Measurements from ENCODE around the gene PCNX2.

Gene PCNX2

DNA sequence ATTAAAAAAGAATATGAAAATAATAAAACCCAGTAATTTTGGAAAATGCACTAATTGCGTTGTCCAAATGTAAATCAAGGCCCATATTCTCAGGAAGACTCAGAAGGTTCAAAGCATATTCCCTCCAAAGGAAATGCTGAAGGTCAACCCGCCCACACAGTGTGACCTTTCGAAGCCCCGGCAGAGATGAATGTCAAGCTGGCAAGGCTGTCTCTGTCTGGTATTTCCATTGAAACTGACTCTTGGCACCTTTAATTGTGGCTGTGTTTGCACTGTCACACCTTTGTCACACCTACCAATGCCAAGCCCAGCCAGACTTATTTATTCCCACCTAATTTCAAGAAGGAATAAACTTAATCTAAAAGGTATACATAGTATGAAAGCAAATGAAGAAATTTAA lies 262.6 kb downstream of the PCNX2 start:
- ATAC-seq, result no peak
- TF ChIP-seq, protein P1, sequence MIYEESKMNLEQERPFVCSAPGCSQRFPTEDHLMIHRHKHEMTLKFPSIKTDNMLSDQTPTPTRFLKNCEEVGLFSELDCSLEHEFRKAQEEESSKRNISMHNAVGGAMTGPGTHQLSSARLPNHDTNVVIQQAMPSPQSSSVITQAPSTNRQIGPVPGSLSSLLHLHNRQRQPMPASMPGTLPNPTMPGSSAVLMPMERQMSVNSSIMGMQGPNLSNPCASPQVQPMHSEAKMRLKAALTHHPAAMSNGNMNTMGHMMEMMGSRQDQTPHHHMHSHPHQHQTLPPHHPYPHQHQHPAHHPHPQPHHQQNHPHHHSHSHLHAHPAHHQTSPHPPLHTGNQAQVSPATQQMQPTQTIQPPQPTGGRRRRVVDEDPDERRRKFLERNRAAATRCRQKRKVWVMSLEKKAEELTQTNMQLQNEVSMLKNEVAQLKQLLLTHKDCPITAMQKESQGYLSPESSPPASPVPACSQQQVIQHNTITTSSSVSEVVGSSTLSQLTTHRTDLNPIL (CRISPR knock-in tag; IDR thresholded peaks at IDR 0.05; ENCODE audit: low read depth), result no peak

DNA sequence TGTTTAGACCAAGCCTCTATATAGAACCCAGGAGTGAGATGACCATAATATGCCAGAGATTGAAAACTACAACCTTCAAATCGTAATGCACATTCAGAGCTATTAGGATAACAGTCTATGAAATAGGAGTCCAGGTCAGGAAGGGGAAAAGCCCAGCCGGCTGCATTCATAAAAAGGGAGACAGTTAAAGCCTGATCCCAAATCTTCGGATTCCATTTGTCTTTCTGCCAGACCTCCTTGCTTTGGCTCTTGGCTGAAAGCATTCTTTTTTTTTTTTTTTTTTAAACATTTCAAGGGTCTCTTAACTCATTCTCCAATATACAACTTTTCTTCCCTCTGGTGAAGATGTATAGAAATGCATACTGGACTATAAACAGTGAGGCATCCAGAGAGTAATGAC lies 264.0 kb downstream of the PCNX2 start:
- TF ChIP-seq ZFP3 (CRISPR knock-in tag; IDR thresholded peaks at IDR 0.05), result no peak
- TF ChIP-seq BACH2 (CRISPR knock-in tag; IDR thresholded peaks at IDR 0.05; ENCODE audit: borderline replicate concordance), result no peak
- no peak for TF ChIP-seq CSDC2 (CRISPR knock-in tag; IDR thresholded peaks at IDR 0.05)
- TF ChIP-seq ZNF565 (CRISPR knock-in tag; conservative IDR thresholded peaks at IDR 0.05; ENCODE audit: low read depth), result no peak
- TF ChIP-seq SNAI2 (CRISPR knock-in tag; IDR thresholded peaks at IDR 0.05), result no peak
- TF ChIP-seq TOX (CRISPR knock-in tag; IDR thresholded peaks at IDR 0.05; ENCODE audit: borderline replicate concordance), result no peak
- no peak for TF ChIP-seq ZNF8 (CRISPR knock-in tag; IDR thresholded peaks at IDR 0.05)
- TF ChIP-seq, protein P2, sequence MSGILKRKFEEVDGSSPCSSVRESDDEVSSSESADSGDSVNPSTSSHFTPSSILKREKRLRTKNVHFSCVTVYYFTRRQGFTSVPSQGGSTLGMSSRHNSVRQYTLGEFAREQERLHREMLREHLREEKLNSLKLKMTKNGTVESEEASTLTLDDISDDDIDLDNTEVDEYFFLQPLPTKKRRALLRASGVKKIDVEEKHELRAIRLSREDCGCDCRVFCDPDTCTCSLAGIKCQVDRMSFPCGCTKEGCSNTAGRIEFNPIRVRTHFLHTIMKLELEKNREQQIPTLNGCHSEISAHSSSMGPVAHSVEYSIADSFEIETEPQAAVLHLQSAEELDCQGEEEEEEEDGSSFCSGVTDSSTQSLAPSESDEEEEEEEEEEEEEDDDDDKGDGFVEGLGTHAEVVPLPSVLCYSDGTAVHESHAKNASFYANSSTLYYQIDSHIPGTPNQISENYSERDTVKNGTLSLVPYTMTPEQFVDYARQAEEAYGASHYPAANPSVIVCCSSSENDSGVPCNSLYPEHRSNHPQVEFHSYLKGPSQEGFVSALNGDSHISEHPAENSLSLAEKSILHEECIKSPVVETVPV (CRISPR knock-in tag; IDR thresholded peaks at IDR 0.05), result no peak
- TF ChIP-seq GLIS3 (CRISPR knock-in tag; IDR thresholded peaks at IDR 0.05), result no peak
- TF ChIP-seq, protein P3, sequence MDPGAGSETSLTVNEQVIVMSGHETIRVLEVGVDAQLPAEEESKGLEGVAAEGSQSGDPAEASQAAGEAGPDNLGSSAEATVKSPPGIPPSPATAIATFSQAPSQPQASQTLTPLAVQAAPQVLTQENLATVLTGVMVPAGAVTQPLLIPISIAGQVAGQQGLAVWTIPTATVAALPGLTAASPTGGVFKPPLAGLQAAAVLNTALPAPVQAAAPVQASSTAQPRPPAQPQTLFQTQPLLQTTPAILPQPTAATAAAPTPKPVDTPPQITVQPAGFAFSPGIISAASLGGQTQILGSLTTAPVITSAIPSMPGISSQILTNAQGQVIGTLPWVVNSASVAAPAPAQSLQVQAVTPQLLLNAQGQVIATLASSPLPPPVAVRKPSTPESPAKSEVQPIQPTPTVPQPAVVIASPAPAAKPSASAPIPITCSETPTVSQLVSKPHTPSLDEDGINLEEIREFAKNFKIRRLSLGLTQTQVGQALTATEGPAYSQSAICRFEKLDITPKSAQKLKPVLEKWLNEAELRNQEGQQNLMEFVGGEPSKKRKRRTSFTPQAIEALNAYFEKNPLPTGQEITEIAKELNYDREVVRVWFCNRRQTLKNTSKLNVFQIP (CRISPR knock-in tag; IDR thresholded peaks at IDR 0.05; ENCODE audit: borderline replicate concordance, low read depth), result no peak
- no peak for TF ChIP-seq RARB (CRISPR knock-in tag; IDR thresholded peaks at IDR 0.05)
- TF ChIP-seq, protein P4, sequence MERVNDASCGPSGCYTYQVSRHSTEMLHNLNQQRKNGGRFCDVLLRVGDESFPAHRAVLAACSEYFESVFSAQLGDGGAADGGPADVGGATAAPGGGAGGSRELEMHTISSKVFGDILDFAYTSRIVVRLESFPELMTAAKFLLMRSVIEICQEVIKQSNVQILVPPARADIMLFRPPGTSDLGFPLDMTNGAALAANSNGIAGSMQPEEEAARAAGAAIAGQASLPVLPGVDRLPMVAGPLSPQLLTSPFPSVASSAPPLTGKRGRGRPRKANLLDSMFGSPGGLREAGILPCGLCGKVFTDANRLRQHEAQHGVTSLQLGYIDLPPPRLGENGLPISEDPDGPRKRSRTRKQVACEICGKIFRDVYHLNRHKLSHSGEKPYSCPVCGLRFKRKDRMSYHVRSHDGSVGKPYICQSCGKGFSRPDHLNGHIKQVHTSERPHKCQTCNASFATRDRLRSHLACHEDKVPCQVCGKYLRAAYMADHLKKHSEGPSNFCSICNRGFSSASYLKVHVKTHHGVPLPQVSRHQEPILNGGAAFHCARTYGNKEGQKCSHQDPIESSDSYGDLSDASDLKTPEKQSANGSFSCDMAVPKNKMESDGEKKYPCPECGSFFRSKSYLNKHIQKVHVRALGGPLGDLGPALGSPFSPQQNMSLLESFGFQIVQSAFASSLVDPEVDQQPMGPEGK (CRISPR knock-in tag; IDR thresholded peaks at IDR 0.05; ENCODE audit: borderline replicate concordance), result no peak
- TF ChIP-seq, protein P5, sequence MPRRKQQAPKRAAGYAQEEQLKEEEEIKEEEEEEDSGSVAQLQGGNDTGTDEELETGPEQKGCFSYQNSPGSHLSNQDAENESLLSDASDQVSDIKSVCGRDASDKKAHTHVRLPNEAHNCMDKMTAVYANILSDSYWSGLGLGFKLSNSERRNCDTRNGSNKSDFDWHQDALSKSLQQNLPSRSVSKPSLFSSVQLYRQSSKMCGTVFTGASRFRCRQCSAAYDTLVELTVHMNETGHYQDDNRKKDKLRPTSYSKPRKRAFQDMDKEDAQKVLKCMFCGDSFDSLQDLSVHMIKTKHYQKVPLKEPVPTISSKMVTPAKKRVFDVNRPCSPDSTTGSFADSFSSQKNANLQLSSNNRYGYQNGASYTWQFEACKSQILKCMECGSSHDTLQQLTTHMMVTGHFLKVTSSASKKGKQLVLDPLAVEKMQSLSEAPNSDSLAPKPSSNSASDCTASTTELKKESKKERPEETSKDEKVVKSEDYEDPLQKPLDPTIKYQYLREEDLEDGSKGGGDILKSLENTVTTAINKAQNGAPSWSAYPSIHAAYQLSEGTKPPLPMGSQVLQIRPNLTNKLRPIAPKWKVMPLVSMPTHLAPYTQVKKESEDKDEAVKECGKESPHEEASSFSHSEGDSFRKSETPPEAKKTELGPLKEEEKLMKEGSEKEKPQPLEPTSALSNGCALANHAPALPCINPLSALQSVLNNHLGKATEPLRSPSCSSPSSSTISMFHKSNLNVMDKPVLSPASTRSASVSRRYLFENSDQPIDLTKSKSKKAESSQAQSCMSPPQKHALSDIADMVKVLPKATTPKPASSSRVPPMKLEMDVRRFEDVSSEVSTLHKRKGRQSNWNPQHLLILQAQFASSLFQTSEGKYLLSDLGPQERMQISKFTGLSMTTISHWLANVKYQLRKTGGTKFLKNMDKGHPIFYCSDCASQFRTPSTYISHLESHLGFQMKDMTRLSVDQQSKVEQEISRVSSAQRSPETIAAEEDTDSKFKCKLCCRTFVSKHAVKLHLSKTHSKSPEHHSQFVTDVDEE (CRISPR knock-in tag; IDR thresholded peaks at IDR 0.05), result no peak
- TF ChIP-seq, protein P1 (CRISPR knock-in tag; IDR thresholded peaks at IDR 0.05; ENCODE audit: low read depth), result no peak
- ATAC-seq, result no peak

DNA sequence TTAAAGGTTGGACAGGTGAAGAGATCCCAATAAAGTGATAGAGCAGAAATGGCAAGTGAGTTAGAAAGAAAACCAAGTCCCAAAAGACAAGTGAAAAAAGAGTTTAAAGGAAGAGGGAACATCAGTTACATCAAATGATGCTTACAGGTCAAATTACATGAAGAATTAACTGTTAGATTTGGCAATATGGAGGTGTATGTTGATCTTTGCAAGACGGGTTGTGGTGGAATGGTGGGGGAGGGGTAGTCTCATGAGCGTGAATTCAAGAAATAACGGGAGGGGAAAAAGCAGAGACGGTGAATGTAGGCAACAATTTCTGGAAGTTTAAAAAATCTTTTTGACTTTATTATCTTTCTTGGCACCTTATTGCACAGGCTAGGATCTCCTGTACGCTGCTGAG lies 268.5 kb downstream of the PCNX2 start:
- ATAC-seq, result no peak
- TF ChIP-seq, protein P4 (CRISPR knock-in tag; IDR thresholded peaks at IDR 0.05; ENCODE audit: borderline replicate concordance), result no peak
- no peak for TF ChIP-seq ZNF565 (CRISPR knock-in tag; conservative IDR thresholded peaks at IDR 0.05; ENCODE audit: low read depth)
- TF ChIP-seq, protein P2 (CRISPR knock-in tag; IDR thresholded peaks at IDR 0.05), result no peak
- TF ChIP-seq ZFP30 (CRISPR knock-in tag; IDR thresholded peaks at IDR 0.05), result no peak
- TF ChIP-seq, protein P1 (CRISPR knock-in tag; IDR thresholded peaks at IDR 0.05; ENCODE audit: low read depth), result no peak
- no peak for TF ChIP-seq SNAI2 (CRISPR knock-in tag; IDR thresholded peaks at IDR 0.05)
- TF ChIP-seq ZC3H10 (CRISPR knock-in tag; IDR thresholded peaks at IDR 0.05), result no peak
- no peak for TF ChIP-seq BACH2 (CRISPR knock-in tag; IDR thresholded peaks at IDR 0.05; ENCODE audit: borderline replicate concordance)
- no peak for TF ChIP-seq ESRRG (CRISPR knock-in tag; IDR thresholded peaks at IDR 0.05)
- TF ChIP-seq CSDC2 (CRISPR knock-in tag; IDR thresholded peaks at IDR 0.05), result no peak
- TF ChIP-seq RARB (CRISPR knock-in tag; IDR thresholded peaks at IDR 0.05), result no peak
- TF ChIP-seq ZFP3 (CRISPR knock-in tag; IDR thresholded peaks at IDR 0.05), result no peak
- no peak for TF ChIP-seq OSR1 (CRISPR knock-in tag; IDR thresholded peaks at IDR 0.05)
